Cardiac fibroblast (primary cell): ENCODE results near the gene AKR1B1.
A peak's percentile ranks its signal among the peaks of the same experiment; 100 is the strongest.

Source experiments
- DNase-seq, 2 donors: peaks; one replicate each; pipeline versions ENCODE4 v3.0.0 to v3.0.0-alpha.2; 2010; ENCODE audit warnings: low read depth in 2 of 2
- H3K4me3 ChIP-seq, 2 donors: replicated peaks in 1 of 2; 1 replicate in 1 of 2; 2 replicates in 1 of 2; pipeline ENCODE4 v1.5.1; 2011; ENCODE audit warnings: low read depth in 2 of 2, low read length in 2 of 2, mild to moderate bottlenecking in 2 of 2, moderate library complexity in 1 of 2
- TF ChIP-seq, protein P1 (sequence below): IDR thresholded peaks from one replicate; pipeline ENCODE4 v1.5.1; 2011; ENCODE audit warnings: low read depth, mild to moderate bottlenecking, low read length, inconsistent platforms

Gene AKR1B1

DNA sequence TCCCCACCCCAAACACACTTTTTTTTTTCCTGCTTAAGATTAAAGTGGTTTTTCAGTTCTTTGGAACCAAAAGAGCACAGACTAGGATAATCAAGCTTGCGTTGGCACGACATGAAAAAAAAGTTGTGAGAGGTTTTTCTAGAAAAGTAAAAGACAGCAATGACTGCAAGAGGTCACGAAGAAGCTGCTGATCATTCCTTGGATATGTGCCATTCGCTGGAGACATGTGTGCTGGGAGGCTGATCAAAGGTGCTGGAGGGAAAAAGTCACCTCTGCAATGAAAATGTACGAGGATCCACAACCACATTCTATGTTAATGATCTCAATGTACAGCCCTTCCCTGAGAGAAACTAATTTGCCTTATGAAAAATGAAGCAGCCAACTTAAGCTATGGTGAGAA, 5.4 kb downstream of the AKR1B1 start:
- TF ChIP-seq, protein P1, sequence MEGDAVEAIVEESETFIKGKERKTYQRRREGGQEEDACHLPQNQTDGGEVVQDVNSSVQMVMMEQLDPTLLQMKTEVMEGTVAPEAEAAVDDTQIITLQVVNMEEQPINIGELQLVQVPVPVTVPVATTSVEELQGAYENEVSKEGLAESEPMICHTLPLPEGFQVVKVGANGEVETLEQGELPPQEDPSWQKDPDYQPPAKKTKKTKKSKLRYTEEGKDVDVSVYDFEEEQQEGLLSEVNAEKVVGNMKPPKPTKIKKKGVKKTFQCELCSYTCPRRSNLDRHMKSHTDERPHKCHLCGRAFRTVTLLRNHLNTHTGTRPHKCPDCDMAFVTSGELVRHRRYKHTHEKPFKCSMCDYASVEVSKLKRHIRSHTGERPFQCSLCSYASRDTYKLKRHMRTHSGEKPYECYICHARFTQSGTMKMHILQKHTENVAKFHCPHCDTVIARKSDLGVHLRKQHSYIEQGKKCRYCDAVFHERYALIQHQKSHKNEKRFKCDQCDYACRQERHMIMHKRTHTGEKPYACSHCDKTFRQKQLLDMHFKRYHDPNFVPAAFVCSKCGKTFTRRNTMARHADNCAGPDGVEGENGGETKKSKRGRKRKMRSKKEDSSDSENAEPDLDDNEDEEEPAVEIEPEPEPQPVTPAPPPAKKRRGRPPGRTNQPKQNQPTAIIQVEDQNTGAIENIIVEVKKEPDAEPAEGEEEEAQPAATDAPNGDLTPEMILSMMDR: no peak
- DNase-seq: no peak
- no peak overlapping the region for H3K4me3 ChIP-seq

DNA sequence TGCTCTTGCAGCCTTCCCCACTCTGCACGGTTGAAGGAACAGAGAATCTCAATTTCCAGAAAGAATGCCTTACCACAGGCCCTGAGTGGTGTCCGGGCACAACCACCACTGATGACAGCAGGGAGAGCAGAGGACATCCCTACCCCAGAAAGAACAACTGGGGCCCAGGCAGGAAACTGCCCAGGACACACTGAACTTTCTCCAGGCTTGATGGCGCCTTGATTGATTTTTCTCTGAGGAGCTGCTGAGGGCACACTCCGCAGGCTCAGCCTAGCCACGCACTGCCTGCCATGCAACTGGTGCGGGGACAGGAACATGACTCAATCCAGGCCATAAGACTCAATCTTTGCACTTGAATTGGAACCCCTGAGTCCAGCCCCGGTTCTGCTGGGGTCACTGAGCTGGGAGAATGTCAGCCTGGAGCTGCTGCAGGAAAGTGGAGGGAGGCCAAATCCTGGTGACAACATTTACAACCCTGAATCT, 5.9 kb downstream of the AKR1B1 start:
- TF ChIP-seq, protein P1: no peak
- no peak for DNase-seq
- no peak overlapping the region for H3K4me3 ChIP-seq

DNA sequence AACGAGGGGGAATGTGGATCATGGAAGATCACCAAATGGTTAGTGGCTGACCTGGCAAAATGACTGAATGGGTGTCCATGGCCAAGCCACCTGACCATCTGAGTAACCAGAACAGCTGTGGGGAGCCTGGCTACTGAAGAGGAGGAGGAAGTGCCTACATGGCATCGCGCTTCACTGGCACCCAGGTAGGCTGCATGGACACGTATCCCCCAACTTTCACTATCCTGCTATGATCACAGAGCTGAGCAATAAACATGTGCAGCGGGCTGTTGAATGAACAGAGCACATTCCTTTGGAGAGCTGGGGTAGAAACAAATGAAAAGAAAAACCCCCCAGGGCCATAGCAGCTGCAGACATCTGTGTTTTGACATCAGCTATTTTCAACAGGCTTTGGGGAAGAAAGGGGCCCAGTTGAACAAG, 6.5 kb downstream of the AKR1B1 start:
- H3K4me3 ChIP-seq: no peak overlapping the region
- TF ChIP-seq, protein P1: no peak
- no peak for DNase-seq

DNA sequence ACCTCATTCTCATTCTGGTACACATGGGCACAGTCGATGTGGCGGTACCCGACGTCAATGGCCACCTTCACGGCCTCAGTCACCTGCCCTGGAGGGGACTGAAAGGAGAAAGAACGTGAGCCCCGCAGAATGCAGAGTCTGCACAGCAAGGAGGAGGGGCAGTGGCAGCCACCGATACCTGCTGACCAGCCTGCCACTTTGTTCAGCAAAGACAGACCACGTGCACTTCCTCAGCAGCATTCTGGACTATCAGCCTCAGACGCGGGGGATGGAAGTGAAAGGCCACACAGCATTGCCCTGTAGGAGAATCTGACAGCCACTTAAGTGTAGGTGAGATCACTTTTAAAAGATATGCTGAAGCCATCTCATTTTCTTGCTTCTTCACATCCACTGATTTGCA, 7.2 kb downstream of the AKR1B1 start:
- H3K4me3 ChIP-seq: no peak overlapping the region
- DNase-seq: no peak
- TF ChIP-seq, protein P1: no peak

DNA sequence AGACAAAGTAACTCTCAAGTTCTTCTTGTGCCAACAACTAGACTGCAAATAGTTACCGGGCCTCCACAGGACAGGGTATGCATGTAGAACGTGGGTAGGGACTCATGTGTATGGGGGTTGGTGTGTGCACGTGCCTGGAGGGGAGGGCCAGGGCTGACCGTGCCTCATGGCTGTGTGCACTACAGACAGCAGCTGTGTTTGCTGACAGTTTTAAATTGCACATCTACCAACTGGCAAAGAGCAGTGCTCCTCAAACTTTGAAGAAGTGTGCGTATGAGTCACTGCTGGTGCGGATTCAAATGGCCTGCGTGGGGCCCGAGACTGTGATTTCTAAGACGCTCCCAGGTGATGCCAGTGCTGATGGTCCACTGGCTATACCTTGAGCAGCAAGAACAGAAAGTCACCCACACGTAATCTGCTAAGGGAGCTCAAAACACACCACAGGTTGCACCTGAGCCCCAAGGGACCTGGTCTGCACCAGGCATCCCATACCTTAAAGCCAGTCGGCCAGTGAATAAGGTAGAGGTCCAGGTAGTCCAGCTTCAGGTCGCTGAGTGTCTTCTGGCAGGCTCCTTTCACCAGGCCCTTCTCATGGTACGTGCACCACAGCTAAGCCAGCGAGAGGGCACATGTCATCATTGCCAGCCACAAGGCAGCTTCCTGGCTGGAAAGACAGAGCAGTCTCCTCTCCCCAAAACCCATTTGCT, 8.5 kb downstream of the AKR1B1 start:
- peak; percentile 26 to 31 for DNase-seq
- no peak overlapping the region for H3K4me3 ChIP-seq
- TF ChIP-seq, protein P1: no peak

DNA sequence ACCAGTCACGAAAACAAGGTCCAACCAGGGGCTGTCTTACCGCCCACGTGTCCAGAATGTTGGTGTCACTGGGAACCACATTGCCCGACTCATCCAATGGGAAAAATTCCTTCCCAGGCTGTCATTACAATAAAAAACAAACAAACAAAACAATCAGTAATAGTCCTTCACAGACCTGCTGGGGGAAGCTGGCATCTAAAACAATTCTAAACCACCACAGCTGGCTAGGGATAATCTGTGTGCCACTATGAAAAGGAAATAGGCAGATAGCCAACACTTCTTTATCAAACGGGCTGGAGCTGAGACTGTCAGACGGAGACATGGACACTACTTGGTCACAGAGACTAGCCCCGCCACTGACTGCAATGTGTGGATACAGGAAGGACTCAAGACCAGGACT, 9.2 kb downstream of the AKR1B1 start:
- no peak overlapping the region for H3K4me3 ChIP-seq
- TF ChIP-seq, protein P1: no peak
- peak in 1 of 2 donors; percentile 29 for DNase-seq
